COLO829 (cell line): ENCODE results near the gene BET1.

Experiments used
- DNase-seq: peaks from one replicate; pipeline ENCODE4 v3.0.0; 2012; ENCODE audit warnings: low spot score

BET1 gene

DNA sequence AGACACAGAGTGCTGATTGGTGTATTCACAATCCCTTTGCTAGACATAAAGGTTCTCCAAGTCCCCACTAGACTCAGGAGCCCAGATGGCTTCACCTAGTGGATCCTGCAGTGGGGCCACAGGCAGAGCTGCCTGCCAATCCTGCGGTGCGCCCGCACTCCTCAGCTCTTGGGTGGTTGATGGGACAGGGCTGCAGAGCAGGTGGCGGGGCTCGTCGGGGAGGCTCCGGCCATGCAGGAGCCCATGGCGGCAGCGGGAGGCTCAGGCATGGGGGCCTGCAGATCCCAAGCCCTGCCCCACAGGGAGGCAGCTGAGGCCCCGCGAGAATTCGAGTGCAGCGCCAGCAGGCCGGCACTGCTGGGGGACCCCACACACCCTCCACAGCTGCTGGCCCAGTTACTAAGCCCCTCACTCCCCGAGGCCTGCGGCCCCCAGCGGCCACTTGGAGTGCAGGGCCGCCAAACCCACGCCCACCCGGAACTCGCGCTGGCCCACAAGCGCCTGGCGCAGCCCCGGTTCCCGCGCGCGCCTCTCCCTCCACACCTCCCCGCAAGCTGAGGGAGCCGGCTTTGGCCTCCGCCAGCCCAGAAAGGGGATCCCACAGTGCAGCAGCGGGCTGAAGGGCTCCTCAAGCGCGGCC lies 7.7 kb upstream of the BET1 start:
- DNase-seq: no peak

DNA sequence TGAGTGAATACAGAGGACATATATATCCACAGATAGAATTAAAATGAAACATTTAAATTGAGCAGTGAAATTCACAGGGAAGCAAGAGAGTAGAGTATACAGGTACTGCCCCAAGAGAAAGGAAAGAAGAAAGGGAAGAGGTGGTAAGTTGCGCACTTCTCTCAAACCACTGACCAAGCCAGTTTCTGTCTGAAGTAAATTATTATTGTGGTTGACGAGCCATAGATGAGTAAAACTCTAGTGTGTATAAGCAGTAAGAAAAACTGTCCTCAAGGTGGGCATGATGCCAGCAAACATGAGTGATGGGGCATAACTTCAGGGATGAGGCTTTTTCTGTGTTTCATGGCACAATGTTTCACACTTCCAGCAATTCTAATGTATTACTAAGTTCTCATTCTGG lies 4.4 kb upstream of the BET1 start:
- DNase-seq: no peak

DNA sequence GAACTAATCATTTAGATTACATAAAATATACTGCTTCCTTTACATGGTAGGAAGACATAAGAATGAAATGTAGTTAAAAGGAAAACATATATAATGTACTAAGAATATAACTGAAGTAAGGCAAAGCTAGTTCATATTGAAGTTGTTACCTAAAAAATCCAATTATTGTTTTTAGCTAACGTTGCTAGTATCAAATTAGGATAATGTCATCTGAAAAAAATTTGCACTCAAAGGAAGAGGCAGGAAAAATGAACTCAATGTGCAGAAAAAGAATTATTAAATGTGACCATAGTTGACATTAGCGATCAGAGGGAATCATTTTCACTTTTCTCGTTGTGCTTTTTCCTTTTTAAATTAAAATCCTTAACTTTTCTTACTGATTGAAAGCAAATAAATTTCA lies 1.6 kb upstream of the BET1 start:
- no peak for DNase-seq

DNA sequence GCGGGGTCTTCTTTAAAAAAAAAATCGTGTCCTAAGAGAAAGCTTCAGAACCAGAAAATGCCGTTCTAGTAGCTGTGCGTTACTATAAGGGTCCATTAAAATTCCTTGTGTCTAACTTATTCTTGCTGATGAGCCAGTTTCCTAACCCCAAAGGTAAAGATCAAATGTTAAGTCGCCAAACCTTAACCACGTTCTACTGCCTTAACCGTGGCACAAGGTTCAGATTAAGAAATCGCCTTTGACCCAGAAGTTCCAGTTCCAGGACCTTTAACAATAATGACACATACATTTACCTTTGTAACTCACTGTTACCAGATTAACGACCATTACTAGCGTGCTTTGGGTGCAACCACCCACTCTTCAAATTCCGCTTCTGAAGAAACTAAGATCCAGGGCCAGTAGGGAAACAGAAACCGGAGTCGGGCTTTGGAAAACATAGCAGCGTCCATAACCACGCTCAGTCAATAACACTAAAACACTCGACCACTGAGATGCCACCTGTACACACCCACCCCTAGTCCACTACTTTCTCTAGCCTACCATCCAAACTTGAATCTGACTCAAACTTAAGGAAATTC lies 620 bp downstream of the BET1 start:
- peak; percentile 27 for DNase-seq

DNA sequence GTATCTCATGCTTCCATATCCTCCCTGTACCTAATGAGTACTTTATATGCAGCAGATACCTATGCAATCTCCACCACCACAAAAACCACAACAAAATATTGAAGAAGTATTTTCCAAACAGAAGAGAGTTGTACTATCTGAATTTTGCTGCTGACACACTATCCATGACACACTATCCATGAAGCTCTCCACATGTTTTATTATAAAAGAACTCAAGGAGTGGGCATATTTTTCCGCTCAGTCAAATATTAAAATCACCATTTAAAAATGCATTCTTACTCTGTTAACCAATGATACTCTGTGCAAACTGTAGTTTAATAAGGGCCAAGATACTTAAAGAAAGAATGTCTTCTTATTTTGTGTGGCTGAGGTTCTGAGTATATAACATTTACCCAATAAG lies 2.8 kb downstream of the BET1 start:
- no peak for DNase-seq

DNA sequence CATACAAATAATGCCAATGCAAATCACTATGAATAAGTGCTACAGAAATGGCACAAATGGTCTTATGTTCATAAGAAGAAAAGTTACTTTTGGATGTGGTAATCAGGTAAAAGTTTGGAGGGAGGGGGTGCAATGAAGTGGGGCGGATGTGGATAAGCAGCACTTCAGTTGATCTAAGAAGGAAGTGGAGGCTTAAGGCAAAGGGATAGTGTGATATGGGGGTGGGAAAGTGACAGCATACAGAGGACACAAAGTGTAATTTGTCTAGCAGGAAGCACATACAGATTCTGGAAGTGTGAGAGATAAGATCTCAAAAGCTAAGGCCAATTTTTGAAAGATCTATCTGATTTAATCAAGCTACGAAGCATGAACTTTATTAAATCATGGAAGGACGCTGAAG lies 6.3 kb downstream of the BET1 start:
- DNase-seq: no peak

DNA sequence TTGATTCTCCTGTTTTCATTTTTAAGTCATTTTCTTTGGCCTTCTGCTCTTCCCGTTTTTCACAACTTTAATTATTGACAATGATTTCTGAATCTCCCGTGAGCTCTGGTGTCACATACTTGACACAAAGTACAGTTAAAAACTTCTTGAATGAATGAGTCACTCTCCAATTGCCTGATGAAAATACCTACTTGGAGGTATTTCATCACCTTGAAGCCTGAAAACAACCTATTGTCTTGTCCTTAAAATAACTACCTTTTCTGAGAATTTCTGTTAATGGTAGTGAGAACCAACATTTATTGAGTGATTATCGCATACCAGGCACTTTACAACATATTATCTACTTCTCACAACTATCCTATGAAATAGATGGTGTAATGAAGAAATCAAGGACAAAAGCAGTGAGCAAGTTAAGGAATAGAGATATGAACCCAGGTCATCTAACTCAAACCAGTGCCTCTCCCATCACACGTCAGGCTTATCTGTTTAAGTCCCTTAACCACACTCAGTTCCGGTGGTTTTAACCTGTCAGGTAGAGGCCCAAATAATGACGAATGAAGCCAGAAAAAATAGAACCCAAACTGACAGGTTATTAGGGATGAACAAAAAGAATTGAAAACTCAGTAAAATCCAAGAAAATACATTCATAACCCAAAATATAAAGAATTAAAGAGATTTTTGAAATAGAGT lies 11.6 kb downstream of the BET1 start:
- no peak for DNase-seq

DNA sequence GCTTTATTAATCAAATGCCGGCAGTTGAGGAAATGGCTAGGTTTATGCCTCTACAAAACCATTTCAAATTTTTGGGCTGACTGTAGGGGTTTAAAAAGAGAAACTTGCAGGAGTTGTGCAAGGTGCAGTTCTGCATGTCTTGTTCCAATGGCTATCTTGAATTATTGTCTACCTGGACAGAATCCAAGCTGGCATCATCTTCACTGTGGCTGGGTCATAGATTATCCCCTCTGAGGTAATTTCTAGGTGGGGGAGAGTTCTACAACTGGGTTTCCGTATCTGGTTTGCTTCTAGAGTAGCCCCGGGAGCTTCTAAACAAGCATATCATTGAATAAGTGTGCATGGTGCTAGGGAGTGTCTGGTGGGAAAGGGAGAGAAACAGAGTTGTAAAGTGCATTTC lies 16.9 kb downstream of the BET1 start:
- DNase-seq: no peak

DNA sequence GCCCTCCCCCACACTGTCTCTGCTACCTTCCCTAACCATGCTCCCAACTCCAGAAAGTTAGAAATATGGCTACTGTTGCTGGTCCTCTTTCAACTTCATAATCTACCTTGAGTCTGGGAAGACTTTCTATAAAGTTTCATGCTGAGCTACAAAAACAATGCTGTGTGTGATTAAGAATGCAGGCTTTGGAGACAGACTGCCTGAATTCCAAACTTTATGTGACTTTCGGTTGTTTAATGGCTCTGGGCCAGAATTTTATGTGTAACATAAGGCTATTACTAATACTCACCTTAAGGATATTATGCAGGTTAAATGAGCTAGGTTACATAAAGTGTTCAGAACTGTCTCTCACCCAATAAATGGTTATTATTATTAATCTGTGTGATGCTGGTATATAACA lies 19.1 kb downstream of the BET1 start:
- no peak for DNase-seq

DNA sequence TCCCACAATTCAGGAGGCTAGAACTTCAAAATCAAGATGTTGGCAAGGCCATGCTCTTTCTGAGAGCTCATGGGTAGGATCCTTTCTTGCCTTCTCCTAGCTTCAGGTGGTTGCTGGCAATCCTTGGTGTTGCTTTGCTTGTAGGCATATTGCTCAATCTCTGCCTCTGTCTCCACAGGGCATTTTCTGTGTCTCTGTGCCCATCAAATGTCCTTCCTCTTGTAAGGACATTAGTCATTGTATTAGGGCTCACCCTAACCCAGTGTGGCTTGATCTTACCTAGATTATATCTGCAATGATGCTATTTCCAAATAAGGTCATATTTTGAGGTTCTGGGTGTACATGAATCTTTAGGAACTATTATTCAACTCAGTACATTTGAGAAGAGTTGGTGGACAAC lies 20.1 kb downstream of the BET1 start:
- no peak for DNase-seq

DNA sequence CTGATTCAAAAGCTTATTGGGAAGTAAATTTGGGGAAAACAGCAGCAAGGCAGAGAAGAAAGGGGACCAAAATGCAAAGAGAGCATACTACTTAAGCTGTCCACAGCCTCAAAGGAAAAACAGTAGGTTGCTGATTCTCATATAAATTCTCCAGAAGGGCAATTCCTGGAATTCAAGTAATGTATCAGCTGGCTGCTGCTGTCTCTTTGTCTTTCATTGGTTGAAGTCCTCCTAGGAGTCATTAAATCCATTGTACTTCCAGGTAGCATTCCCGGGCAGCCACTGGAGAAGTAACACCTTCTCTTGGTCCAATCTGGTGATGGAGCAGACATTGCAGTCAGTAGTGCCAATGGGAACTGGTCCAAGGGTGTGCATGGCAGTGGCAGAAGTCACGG lies 22.7 kb downstream of the BET1 start:
- no peak for DNase-seq

DNA sequence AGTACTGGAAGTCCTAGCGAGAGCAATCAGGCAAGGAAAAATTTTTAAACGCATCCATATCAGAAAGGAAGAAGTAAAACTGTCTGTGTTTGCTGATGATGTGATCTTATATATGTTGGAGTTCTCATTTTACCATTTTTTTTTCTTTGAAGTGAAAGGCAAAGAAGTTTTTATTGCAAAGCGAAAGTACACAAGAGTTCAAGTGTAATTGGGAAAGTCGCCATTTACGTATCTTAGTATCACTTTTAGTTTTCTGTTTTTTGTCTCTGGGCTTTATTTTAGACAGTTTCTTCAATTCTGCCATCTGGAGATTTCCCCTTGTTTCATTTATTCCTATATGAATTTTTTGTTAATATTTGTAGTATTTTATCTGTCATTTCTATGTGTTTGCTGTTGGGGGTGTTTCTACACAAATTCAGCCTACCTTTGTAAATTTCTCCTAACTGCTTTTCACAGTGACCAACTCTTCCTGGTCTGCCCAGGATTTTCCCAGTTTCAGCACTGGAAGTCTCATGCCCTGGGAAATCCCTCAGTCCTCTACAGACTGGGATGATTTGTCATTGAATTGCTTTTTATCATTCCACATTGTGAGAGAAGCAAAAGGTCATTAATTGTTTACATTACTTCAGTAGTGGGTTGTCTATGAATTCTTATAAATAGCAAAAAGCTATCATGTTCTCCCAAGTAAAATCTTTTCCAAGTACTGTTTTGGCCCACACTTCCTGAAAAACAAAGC lies 23.2 kb downstream of the BET1 start:
- DNase-seq: peak; percentile 19

DNA sequence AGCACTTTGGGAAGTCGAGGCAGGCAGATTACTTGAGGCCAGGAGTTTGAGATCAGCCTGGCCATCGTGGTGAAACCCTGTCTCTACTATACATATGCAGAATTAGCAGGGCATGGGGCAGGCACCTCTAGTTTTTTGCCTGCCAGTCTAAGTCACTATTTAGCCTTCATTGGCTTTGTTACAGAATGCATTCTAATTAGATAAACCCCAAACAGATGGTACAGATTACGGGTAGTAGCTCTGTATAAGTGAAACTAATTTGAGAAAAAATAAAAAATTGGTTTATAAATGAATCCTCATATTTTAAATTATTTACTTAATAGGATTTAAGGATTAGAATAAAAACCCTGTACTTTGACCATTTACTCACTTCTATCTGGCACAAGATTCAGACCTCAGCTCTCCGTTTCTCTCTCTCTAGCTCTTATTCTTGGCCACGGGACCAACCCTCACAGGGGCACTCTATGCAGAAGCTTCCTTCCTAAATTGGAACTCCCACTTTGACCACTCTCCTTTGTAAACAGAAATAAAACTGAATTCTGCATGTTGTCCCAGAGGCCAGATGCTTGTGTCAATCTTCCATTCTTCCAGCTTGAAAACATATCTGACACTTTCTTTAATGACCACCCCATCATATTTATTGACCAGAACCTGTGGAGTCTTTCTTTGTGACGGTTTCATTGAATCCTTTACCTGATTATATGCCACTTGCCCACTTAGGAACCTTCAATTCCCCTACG lies 26.8 kb downstream of the BET1 start:
- no peak for DNase-seq

DNA sequence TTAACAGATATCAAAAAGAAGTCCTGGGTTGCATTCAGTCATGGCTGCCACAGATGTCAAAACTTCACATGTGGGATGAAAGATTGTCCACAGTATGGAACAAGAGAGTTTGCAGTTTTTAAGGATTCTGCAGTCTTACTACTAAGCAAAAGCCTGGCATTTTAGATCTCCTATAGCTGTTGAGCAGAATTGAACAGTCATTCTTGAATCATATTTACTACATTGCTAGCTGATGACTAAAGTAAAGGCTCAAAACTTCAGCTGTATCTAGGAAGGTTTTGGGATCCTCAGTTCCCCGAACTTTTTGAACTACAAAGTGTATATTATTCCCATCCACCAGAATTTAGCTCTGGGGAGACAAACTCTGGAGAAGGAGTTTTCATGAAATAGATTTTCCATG lies 31.0 kb downstream of the BET1 start:
- no peak for DNase-seq

DNA sequence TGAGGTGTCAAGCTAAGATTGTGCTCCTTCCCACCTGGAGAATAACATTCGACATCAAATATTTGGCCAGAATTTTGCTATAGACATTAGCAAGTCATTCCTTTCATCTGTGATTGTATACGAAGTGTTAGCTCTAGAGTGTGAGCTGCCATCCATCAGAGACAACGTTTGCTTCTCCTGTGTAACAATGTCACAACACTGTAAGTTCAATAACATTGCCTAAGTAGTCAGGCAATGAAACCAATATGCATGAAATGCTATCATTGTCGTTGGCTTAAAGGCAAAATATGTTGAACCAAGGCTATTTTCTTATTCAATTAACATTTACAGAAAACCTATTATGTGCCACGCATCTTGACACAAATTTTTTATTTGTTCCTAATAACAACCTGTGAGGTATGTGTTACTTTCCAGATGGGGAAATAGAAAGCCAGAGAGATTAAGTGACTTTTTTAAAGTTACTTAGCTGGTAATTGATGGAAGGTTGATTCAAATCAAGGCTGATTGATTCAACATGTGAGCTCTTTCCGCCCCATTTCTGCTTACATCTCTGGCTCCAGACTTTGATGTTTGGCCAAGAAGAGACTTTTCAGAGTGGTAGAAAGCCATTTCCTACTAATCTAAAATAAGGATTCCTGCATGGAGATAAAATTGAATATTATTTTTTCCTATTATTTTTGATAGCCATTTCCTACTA lies 32.0 kb downstream of the BET1 start:
- no peak for DNase-seq

DNA sequence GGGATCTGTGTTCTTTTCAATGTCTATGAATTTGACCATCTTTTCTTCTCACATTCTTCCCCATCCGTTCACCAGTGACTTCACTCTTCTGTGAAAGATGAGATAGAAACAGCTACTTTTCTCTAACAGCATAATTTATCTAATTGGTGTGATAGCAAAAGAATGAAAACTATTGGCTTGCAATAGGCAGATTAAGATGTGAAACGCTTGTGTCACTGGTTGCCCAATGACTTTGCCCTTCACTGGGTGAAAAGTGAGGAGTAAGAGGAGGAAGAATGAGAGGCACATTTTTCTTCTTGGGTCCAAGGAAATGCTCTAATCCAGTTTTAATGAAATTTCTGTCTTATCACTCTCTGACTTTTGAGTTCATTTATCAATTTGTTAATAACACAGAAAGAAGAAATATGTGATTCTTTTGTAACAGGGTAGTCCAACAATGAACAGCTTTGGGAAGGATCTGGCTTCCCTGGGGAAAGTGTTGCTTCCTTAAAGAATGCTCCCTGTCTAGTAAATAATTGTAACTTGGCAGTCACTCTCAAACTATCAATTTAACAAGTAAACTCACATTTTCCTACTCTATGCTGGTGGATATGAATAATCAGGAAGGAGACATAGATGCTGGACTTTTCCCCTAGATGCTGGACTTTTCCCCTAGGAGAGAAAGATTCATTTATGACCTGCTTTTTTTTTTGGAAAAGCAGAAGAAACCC lies 35.1 kb downstream of the BET1 start:
- DNase-seq: no peak

DNA sequence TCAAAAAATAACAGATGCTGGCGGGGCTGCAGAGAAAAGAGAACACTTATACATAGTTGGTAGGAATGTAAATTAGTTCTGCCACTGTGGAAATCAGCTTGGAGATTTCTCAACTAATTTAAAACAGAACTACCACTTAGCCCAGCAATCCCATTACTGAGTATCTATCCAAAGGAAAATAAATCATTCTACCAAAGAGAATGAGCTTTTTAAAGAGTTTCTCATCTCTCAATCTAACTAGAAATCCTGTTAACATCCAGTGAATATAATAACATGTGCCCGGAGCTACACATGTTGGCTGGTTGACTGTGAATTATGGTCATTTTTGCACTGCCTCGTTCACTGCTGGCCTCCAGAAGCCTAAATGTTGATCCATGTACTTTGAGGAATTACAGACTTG lies 39.3 kb downstream of the BET1 start:
- DNase-seq: no peak

DNA sequence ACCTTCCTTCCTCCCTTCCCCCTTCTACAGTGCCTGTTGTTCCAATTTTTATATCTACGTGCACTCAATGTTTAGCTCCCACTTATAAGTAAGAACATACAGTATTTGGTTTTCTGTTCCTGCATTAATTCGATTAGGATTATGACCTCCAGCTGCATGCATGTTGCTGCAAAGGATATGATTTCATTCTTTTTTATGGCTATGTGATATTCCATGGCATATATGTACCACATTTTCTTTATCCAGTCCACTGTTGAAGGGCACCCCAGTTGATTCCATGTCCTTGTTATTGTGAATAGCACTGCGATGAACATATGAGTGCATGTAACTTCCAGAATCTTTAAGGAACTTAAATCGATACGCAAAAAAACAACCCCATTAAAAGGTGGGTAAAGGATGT lies 39.9 kb downstream of the BET1 start:
- no peak for DNase-seq

DNA sequence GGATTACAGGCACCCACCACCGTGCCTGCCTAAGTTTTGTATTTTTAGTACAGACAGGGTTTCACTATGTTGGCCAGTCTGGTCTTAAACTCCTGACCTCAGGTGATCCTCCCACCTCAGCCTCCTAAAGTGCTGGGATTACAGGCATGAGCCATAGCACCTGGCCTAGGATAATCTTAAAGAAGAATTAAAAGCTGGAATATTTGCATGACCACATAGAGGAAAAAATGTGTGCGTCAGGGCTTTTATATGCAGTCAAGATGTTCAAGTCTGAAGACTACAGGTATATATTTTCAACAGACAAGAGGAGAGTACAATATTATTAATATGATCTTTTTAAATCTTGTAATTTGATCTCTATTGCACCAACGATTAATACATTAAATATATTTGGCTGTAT lies 43.2 kb downstream of the BET1 start:
- DNase-seq: no peak

DNA sequence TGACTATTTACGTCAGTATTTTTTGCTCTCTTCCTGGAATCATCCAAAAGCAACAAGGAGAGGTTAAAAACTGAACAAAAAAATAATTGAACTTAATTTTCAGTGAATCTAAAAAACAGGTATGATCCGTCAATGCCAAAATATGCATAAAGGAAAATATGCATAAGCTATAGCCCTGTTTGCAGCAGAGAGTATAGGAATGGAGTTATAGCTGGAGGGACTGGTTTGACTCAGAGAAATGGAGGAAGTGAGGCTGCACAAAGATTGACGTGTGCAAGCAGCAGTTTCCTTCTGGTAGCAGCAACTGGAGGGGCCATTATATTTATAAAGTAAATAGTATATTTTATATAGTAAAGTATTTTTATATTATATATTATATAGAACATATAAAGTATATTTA lies 45.5 kb downstream of the BET1 start:
- no peak for DNase-seq

DNA sequence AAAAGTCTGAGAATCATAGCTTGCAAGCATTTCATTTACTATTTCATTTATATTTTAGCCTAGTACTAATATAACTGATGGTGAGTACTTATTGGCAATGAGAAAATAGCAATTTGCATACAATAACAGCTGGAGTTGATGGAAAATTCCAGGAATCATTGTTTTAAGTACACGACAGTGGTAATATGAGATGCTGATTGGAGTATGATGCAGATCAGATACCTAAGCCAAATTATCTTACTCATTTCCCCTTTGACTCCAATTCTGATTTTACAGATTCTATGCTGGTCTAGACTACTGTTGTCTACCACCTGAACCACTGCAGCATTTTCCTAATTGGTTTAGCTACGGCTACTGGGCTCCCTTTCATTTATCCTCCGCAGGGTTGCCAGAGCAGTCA lies 45.9 kb downstream of the BET1 start:
- no peak for DNase-seq
